NCI-H2081 treated with DMSO at 0.1 percent for 48 hours (cell line): Measurements from ENCODE around the gene ASB15.
"Not testable (repeated sequence)": the region's sequence is repeated elsewhere in the genome, so short reads cannot be mapped to it uniquely, and the experiment has no call there.

Source experiments
- DNase-seq: peaks from one replicate; lab custom pipeline; 2025; lab: John Stamatoyannopoulos, UW

ASB15 gene

DNA sequence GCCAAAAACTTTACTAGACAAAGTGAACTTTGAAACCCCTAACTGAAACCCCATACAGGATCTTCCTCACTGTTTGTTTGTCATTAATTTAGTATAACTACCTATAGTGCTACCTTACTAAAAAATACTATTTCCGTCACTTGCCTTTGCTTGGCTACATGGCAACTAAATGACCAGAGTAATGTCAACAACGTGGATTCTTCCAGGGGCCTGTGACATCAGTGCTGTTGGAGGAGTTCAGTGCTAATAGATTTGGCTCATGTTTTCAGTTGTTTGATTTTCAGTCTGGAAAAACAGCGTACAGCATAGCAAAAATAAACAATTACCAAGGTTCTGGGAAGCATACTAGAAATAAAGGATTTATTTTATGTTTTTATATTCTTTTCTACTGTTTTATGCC lies 3.0 kb upstream of the ASB15 start:
- no peak for DNase-seq

DNA sequence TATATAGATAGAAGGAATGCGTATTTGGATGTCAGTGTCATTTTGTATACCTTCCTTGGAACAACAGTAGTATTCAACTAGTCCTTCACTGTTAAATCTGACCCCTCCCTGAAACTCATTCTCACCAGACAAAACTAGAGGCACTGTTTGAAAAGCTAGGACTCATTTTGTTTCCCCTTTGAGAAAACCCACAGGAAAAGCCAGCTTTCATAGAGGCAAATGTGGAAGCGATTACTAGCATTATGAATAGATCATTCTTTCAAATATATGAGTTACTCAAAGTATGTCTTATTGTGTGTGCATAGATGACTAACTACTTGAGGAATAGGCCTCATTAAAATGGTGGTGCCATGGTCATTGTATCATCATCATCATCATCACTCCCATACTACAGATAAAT lies 1.9 kb upstream of the ASB15 start:
- no peak for DNase-seq

DNA sequence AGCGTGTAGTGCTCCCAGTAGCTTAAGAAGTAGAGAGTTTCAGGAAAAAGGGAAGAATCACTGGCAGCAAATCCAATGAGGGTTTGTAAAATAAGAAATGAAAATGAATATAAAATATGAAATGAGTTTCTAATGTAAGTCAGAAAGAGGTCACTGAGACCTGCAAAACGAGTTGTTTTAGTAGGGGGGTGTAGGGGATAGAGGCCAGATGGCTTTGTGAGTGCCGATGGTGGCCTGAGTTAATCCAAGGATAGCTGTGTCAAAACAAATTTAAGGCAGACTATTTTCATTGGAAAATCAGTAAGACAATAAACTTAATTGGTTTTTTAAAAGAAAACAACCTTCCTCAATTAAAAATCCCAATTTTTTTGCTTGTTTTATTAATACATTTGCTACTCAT lies 745 bp upstream of the ASB15 start:
- no peak for DNase-seq

DNA sequence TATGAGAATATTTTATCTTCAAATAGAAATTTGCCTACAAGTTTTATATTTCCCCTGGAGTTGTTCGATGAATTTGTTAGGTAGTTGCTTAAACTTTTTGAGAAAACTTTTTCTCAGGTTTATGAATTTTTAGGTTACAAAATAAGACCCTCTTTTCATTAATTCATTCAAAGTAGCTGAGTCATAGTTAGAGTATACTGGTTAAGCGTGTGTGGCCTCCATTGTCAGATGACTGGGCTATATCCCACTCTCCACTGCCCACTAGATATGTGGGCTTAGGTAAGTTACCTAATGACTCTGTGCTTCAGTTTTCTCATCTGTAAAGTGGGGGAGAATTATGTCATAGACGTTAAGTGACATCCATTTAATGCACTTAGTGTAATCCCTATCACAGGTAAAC lies 1.0 kb downstream of the ASB15 start:
- DNase-seq, result no peak

DNA sequence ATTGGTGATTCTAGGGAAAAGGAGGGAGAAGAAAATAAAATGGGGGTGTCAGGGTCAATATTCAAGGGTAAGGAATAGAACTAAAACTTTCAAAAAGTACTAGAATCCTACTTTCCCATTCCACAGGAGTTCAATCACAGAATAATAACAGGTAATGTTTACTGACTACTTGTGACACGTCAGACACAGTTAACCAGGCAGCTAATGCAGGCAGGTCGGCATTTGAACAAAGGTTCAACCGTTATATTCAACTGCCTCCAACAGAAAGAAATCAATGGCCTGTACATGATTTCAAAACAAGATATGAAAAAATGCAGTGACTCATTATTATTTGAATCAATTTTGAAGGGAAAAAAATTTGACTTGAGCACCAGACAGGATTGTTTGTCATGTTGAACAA lies 3.1 kb downstream of the ASB15 start:
- DNase-seq, result no peak

DNA sequence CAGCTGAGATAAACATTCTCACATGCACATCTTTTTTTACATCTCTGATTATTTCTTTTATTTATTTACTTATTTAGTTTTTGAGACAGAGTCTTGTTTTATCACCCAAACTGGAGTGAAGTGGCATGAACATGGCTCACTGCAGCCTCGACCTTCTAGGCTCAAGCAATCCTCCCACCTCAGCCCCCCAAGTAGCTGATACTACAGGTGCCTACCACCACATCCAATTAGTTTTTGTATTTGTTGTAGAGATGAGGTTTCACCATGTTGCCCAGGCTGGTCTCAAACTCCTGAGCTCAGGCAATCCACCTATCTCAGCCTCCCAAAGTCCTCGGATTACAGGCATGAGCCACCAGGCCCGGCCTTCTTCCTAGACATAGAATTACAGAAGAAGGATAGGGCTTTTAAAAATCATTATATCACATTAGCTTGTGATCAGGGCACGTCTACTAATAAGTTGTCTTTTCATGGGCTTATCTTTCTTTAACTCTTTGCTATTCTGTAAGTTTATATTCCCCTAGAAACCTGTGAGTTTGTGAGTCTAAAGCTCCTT lies 5.9 kb downstream of the ASB15 start:
- DNase-seq, result no peak

DNA sequence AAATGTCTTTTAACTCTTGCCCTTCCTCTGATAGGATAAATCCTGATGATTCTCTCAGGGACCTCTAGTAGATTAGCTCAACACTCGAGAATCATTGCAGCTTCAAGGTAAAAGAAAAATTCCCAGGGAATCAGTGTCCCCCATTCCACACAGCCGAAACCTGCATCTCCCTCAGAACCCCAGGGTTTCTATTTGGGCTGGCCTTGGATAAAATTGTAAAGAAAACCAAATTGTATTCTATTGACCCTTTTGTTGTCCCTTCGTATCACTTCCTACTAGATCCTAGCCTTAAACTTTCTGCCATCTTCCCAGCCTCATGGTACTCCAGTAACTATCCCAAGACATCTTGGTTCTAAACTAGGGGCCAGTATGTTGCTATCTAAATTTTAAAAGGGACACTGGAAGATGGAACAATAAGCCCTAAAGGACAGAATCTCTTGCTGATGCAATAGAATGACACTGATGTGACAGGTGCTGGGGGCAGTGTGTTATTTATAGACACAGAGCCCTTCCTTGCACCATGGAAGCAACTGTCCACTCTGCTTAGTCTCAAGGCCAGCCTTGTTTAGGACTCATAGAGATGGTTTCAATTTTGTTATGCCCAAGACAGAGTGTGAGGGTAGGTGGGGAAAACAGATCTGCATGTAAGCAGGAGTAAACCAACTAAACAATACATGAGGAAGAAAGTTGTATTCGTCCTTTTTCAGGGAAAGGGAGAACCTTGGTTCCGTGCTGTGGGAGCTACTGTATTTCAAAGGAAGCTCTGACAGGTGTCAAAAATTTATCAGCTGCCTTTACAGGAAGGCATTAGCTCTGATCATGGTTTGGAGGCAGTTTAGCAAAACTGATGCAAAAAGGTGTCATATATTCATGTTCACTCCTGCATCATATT lies 7.6 kb downstream of the ASB15 start:
- no peak for DNase-seq

DNA sequence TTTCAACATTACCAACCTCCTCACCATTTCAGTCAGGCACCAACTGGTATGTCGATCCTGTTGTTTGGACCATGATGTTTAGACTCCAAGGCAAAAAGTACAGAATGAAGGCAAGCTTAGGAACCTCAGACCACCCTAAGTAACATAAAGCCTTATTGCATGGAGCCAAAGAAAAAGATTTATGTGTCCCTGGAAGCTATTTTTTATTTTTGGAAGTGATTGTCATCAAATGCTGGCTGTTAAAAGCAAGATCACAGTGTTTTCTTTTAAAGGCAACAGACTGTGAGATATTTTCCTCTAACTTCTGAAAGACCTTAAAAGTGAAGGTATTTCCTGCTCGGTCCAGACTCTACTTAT lies 8.2 kb downstream of the ASB15 start:
- DNase-seq, result no peak

DNA sequence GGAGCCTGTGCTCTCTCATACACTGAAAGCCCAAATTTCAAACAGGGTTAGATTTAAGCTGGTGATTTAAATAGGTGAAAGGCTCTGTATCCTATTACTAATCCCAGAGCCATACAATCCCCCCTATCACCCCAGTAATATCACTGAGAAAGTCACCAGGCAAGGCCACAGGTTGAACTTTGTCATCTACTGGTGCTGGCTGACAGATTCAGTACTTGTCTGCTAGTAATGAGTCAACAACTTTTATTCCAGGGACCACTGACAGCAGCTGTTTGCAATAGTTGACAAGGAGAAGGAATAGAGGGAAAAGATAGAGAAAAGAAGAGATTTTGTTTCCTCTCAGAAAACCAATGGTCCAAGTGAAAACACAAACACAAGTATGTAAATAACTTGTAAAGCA lies 10.4 kb downstream of the ASB15 start:
- no peak for DNase-seq

DNA sequence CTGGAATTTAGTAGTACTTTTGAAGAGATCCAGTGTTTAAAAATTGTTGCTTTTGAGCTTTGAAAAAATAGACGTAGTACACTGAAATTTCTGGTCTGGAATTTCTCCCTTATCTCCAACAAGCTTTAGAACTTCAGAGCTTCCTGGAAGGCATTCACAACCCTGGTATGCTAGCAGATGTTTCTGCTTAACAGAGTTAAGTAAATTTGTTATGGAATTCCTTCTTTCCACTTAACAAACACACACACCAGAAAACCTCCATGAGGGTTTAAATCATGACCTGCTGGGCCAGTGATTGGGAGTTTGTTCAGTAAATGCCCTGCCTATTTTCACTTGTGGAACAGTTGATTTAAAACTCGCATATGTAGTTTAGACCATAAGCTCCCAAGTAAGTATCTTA lies 13.7 kb downstream of the ASB15 start:
- DNase-seq, result no peak

DNA sequence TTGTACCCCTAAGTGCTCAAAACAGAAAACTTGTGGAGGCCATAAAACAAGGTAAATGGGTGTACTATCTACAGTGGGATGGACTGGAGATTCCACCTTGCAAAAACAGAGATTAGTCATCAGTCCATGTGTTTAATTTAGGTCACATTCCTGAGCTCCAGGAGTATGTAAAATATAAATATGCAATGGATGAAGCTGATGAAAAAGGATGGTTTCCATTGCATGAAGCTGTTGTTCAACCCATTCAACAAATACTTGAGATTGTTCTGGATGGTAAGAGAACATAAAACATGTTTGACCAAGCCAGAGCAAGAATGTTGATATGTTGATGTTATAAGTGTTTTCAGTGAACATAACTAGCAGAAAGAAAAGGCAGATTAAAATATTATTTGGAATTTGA lies 14.6 kb downstream of the ASB15 start:
- no peak for DNase-seq

DNA sequence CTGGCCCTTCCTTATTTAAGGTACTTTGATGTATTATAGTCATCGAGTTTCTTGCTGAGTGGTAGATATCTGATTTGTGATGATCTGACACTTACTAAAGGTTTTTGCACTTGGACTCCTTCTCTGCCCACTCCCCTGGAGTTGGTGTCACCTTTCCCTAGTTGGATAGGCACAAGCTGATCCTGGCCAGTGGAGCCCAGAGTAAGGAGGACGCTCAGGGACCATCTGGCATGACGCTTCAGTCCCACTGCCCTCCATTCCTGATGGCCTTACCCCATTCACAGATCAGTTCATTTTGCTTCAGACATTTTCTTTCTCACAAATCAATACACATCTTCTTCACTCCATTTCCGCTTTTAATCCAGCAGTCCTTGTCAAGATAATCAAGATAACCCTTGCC lies 20.1 kb downstream of the ASB15 start:
- DNase-seq, result no peak

DNA sequence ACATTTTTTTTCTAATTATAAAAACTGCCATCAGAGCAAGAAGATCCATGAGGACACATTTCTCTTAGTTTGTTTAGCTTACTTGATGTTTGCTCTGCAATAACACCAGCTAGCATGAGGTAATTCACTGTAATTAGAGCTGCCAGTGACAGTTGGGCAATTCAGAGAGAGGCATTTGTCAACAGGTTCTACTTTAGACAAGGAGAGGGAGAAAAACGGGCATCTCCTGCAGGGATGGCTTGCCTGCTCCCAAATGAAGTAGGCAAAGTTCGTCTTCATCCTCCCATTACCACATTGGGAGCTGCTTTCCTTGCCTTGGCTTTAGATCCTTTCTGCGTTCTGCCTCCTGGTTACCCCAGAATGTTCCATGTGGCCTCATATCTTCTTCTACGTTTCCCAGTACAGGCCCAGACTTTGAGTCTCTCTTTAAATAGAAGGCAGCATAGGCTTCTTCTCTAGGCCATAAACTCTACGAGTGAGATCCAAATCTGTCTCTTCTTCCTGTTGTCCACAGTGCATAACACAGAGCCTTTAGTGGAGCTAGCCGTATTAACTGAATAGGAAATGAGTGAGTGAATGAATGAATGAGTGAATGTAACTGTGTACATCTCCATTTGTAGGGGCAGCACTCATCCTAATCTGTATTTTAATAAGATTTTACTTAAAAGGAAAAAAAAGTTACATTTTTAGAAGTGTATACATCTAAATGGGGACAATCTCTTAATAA lies 21.2 kb downstream of the ASB15 start:
- DNase-seq, result peak; percentile 89

DNA sequence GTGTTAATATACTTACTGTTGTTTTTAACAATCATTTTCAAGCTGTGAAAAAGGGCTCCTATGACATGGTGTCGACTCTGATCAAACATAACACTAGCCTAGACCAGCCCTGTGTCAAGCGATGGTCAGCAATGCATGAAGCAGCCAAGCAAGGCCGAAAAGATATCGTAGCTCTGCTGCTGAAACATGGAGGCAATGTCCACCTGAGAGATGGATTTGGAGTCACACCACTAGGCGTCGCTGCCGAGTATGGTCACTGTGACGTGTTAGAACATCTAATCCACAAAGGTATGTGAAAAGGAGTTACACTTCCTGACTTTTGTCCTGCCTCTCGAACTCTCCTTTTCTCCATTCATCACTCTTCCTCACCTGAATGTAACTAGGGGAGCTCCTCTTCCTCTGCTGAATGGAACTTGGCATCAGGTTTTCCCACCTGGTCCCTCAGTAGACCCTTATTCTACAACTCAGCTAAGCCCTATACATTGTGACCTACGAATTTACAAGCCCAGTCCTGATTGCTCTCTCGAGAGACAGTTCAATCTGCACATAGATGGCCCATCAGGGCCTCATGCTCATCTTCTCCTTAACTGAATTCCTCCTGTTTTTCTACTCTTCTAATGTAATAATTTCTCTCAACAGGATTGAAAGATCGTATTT lies 23.0 kb downstream of the ASB15 start:
- DNase-seq, result no peak

DNA sequence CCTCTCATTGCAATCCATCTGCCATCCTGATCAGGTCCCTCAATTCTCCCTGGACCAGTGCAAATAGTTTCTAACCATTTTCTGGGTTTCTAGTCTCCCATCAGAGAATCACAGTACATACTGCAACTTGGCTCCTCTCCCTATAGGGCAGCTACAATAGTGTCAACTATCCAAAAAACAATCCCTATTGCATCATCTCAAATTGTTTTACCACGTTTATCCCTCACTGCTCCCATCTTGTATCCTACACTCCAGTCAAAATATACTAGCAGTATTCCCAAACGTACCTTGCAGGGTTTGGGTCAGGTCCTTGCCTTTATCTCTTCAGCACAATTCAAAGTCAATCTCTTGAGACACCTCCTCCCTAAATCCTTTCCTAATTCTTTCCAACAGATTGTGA lies 23.6 kb downstream of the ASB15 start:
- no peak for DNase-seq

DNA sequence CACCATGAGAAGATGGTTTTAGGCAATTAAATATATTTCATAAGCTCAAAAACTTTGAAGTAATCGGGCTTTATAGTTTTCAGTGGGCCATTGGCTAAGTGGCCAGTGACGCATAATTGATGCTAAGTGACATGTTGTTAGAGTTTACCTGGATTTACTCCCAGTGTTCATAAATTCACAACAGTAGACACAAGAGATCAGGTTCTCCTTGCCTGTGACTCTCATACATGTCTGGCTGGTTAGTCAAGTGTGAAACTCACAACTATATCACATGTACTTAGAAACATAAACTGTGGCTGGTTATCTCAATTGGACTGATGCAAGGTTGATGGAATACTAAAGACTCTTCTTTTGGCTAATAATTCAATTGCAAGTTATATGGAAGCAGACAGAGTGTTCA lies 26.2 kb downstream of the ASB15 start:
- no peak for DNase-seq

DNA sequence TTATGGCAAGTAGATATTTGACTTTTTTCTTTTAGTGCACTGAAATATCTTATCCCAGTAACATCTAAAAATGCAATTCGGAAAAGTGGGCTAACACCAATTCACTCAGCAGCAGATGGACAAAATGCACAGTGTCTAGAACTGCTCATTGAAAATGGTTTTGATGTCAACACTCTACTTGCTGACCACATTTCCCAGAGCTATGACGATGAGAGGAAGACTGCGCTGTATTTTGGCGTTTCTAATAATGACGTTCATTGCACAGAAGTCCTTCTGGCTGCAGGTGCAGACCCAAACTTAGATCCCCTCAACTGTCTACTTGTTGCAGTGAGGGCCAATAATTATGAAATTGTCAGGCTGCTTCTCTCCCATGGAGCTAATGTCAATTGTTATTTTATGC lies 27.2 kb downstream of the ASB15 start:
- DNase-seq, result no peak

DNA sequence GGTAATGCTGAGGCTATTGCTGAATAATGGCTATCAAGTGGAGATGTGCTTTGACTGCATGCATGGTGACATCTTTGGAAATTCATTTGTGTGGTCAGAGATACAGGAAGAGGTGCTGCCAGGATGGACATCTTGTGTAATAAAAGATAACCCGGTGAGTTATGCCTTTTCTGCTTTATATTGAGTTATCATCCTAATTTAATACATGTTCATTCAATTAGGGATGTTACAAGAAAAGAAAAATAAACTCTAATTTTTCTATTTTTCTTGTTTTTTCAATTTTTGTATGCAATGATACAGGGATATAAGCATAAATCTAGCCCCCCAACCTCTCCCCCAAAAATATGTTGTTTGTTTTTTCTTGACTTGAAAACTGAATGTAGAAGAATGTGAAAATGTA lies 27.7 kb downstream of the ASB15 start:
- no peak for DNase-seq

DNA sequence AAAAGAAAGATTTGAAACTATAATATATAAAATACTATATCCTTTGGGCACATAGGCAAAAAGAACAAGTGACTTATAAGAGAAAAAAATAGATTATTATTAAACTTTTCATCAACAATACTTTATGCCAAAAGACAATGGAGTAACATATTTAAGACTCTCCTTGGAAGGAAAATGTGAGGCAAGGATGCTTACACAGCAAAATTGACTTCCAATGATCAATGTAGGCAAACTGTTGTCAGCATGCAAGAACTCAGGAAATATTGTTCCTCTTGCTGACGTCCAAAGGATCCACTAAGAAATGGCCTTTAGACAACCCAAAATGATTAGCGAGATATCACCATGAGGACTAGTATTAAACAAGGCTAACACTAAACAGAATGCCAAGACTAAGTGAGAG lies 31.2 kb downstream of the ASB15 start:
- no peak for DNase-seq

DNA sequence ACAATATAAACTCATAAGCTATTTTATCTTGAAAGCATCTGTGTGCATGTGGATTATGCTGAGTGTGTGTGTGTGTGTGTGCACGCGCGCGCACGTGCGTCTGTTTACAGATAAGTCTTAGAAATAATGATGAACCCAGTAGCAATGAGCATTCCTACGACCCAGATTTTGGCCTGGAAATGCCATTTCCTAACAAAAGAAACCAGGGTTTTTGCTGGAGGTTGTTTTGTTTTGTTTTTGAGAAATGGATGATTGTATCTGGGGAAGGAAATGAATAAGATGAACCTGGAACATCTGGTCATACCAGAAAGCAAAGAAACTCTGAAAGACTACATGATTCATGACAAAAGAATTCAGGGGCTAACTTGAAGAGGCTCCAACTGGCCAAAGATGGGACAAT lies 31.9 kb downstream of the ASB15 start:
- DNase-seq, result no peak

DNA sequence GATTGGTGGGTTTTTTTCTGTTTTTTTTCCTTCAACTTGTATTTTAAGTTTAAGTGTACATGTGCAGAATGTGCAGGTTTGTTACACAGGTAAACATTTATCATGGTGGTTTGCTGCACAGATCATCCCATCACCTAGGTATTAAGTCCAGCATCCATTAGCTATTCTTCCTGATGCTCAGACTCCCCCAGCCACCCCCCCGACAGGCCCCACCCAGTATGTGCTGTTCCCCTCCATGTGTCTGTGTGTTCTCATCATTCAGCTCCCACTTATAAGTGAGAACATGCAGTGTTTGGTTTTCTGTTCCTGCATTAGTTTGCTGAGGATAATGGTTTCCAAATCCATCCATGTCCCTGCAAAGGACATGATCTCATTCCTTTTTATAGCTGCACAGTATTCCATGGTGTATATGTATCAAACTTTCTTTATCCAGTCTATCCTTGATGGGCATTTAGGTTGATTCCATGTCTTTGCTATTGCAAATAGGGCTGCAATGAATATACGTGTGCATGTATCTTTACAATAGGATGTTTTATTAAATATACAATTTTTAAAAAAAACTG lies 32.5 kb downstream of the ASB15 start:
- DNase-seq, result not testable (repeated sequence)

DNA sequence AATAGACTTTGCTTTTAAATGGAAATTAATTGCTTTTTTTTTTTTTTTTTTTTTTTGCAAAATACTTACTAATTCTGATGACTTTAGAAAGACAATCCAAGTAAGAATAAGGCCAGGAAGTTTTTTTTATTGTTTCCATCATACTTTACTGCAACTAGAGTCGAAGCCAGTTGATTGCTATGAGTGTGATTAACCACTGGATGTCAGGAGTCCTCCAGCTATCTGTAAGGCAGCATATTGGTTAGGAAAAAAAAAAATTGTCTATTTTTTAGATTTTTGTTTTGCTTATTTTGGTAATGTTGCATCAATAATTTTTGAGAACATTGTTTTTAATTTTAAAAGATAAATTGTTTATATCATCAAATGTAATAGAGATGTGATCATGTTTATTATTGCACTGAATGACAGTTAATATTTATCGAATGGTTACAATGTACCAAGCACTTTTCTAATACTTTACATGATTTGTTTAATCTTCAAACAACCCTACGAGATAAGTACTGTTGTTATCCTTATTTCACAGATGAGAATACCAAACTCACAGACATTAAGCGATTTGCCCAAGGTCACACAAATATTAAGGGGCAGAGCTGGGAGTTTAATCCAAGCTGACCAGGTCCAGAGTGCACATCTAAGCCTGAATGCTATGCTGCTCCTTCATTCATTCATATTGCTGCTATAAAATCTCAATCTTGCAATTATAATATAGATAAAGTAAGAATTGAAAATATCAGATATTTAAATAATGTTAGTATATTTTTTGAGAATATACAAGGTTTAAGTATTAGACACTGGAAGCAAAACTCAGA lies 34.1 kb downstream of the ASB15 start:
- DNase-seq, result no peak
